BLaER1 treated with 17β-estradiol and CSF1 and Interleukin-3, amounts not matched to agents 10 nM and 100 nM (cell line): ENCODE measurements around the gene BEAN1.
A peak's percentile ranks its signal among the peaks of the same experiment; 100 is the strongest.

Source experiments
- H3K27ac ChIP-seq, 11 experiments: shearing (Covaris generic); formaldehyde crosslinking; 2 replicates each; pipeline ENCODE4 v1.8.1; 2022
- H3K27me3 ChIP-seq, 11 experiments: shearing (Covaris generic); formaldehyde crosslinking; 2 replicates each; pipeline ENCODE4 v1.8.1; 2022
- H3K36me3 ChIP-seq, 11 experiments: shearing (Covaris generic); formaldehyde crosslinking; 2 replicates each; pipeline ENCODE4 v1.8.1; 2022
- H3K4me1 ChIP-seq, 10 experiments: shearing (Covaris generic); formaldehyde crosslinking; 2 replicates each; pipeline ENCODE4 v1.8.1; 2022
- H3K4me2 ChIP-seq, 11 experiments: shearing (Covaris generic); formaldehyde crosslinking; 2 replicates each; pipeline ENCODE4 v1.8.1; 2022
- H3K4me3 ChIP-seq, 10 experiments: shearing (Covaris generic); formaldehyde crosslinking; 2 replicates each; pipeline ENCODE4 v1.8.1; 2022
- H3K9ac ChIP-seq, 11 experiments: shearing (Covaris generic); formaldehyde crosslinking; 2 replicates each; pipeline ENCODE4 v1.8.1; 2022
- H3K9me3 ChIP-seq, 11 experiments: shearing (Covaris generic); formaldehyde crosslinking; replicated peaks in 1 of 11; 2 replicates each; pipeline ENCODE4 v1.8.1; 2022
- H4K20me1 ChIP-seq, 11 experiments: shearing (Covaris generic); formaldehyde crosslinking; 2 replicates each; pipeline ENCODE4 v1.8.1; 2022
- Cebpa-rat ChIP-seq, 11 experiments: shearing (Covaris generic); IDR thresholded peaks; 2 replicates each; pipeline ENCODE4 v1.8.1; 2022

BEAN1 gene

DNA sequence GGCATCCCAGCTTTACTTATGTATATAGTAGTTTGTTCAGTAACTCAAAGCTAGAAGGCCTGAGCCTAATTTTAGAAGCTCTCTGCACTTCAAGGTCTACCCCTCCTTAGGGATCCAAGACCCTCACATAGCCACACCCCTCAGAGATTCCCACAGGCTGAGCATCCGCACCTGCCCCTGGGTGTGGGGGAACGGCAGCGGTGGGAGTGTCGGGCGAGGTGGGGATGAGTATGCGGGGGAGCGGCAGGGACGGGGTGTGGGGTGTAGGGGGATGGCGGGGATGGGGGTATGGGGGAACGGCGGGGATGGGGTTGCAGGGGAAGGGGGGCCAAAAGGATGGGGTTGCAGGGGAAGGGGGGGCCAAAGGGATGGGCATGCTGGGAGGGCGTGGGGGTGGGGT lies 24.9 kb upstream of the BEAN1 start:
- H3K36me3 ChIP-seq = no peaks in the 10 kb centered on the region
- peaks cover 0 to 4% (median 0%) of the 10 kb centered on the region in 11 experiments; a peak in 1 of 22 replicates for H3K27me3 ChIP-seq
- H3K9ac ChIP-seq = no peak overlapping the region
- H3K4me1 ChIP-seq = peaks cover 2 to 51% (median 46%) of the 10 kb centered on the region in 10 experiments
- H3K4me2 ChIP-seq = peak overlapping the region in 3 of 11 experiments; percentile 70 to 72 (median 71); a peak in 3 of 22 replicates
- H3K4me3 ChIP-seq = no peak overlapping the region
- TF ChIP-seq Cebpa-rat (IDR thresholded peaks at IDR 0.05) = no peak
- no peaks in the 10 kb centered on the region for H4K20me1 ChIP-seq
- no peak overlapping the region for H3K27ac ChIP-seq
- peaks cover 0 to 13% (median 7%) of the 10 kb centered on the region in 11 experiments; a peak in 10 of 22 replicates for H3K9me3 ChIP-seq

DNA sequence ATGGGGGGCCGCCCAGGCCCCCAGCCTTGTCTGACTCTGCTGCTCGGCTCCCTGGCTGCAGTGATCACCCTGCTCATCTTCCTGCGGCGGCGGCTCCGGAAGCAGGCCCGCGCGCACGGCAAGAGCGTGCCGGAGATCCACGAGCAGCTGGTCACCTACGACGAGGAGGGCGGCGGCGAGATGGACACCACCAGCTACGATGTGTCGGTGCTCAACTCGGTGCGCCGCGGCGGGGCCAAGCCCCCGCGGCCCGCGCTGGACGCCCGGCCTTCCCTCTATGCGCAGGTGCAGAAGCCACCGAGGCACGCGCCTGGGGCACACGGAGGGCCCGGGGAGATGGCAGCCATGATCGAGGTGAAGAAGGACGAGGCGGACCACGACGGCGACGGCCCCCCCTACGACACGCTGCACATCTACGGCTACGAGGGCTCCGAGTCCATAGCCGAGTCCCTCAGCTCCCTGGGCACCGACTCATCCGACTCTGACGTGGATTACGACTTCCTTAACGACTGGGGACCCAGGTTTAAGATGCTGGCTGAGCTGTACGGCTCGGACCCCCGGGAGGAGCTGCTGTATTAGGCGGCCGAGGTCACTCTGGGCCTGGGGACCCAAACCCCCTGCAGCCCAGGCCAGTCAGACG lies 24.4 kb upstream of the BEAN1 start:
- no peak for TF ChIP-seq Cebpa-rat (IDR thresholded peaks at IDR 0.05)
- Histone ChIP-seq H3K4me1 (peaks cover 8 to 54% (median 50%) of the 10 kb centered on the region in 10 experiments), H3K36me3 (no peaks in the 10 kb centered on the region), H3K4me2 (no peak overlapping the region), H4K20me1 (no peaks in the 10 kb centered on the region), H3K4me3 (no peak overlapping the region), H3K27me3 (peaks cover 0 to 4% (median 0%) of the 10 kb centered on the region in 11 experiments; a peak in 1 of 22 replicates), H3K9ac (no peak overlapping the region), H3K27ac (no peak overlapping the region), H3K9me3 (peaks cover 0 to 13% (median 7%) of the 10 kb centered on the region in 11 experiments; a peak in 10 of 22 replicates)

DNA sequence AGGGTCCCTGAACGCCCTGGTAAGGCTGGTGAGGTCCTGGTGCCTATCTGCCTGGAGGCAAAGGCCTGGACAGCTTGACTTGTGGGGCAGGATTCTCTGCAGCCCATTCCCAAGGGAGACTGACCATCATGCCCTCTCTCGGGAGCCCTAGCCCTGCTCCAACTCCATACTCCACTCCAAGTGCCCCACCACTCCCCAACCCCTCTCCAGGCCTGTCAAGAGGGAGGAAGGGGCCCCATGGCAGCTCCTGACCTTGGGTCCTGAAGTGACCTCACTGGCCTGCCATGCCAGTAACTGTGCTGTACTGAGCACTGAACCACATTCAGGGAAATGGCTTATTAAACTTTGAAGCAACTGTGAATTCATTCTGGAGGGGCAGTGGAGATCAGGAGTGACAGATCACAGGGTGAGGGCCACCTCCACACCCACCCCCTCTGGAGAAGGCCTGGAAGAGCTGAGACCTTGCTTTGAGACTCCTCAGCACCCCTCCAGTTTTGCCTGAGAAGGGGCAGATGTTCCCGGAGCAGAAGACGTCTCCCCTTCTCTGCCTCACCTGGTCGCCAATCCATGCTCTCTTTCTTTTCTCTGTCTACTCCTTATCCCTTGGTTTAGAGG lies 23.5 kb upstream of the BEAN1 start:
- Histone ChIP-seq H3K27ac (no peak overlapping the region), H3K27me3 (peaks cover 0 to 4% (median 0%) of the 10 kb centered on the region in 11 experiments; a peak in 1 of 22 replicates), H4K20me1 (no peaks in the 10 kb centered on the region), H3K4me2 (no peak overlapping the region), H3K36me3 (no peaks in the 10 kb centered on the region), H3K4me1 (peaks cover 17 to 54% (median 50%) of the 10 kb centered on the region in 10 experiments), H3K4me3 (no peak overlapping the region), H3K9me3 (peaks cover 0 to 10% (median 7%) of the 10 kb centered on the region in 11 experiments; a peak in 10 of 22 replicates), H3K9ac (no peak overlapping the region)
- no peak for TF ChIP-seq Cebpa-rat (IDR thresholded peaks at IDR 0.05)

DNA sequence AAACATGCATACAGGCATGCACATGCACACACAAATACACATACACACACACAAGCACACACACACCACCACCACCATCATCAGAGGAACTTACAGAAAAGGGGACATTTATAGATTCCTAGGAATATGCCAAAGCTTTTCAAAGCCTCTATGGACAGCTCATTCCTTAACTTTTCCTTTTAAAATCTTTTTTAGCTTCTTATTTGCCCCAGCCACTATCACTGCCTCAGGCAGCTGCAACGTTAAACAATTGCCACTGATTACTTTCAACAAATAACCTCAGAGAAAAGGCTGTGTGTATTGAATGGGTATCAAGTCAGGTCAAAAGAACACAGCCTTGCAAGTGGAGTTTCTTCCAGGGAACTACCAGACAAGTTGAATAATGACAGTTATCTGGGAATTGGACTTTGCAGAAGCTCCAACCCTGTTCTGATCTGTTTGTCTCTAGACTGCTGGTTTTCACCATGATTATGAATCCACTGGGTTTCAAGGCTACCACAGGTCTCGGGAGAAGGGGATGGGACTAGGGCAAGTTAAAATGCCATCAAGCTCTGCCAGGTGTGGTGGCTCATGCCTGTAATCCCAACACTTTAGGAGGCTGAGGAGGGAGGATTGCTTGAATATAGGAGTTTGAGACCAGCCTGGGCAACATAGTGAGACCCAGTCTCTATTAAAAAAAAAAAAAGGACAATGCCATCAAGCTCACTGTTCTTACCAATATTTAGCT lies 21.9 kb upstream of the BEAN1 start:
- TF ChIP-seq Cebpa-rat (IDR thresholded peaks at IDR 0.05) = no peak
- Histone ChIP-seq H3K9me3 (peaks cover 0 to 8% (median 7%) of the 10 kb centered on the region in 11 experiments; a peak in 10 of 22 replicates), H4K20me1 (no peaks in the 10 kb centered on the region), H3K9ac (no peak overlapping the region), H3K4me3 (no peak overlapping the region), H3K36me3 (no peaks in the 10 kb centered on the region), H3K4me1 (peaks cover 25 to 41% (median 39%) of the 10 kb centered on the region in 10 experiments), H3K4me2 (no peak overlapping the region), H3K27ac (no peak overlapping the region), H3K27me3 (peaks cover 0 to 4% (median 0%) of the 10 kb centered on the region in 11 experiments; a peak in 1 of 22 replicates)

DNA sequence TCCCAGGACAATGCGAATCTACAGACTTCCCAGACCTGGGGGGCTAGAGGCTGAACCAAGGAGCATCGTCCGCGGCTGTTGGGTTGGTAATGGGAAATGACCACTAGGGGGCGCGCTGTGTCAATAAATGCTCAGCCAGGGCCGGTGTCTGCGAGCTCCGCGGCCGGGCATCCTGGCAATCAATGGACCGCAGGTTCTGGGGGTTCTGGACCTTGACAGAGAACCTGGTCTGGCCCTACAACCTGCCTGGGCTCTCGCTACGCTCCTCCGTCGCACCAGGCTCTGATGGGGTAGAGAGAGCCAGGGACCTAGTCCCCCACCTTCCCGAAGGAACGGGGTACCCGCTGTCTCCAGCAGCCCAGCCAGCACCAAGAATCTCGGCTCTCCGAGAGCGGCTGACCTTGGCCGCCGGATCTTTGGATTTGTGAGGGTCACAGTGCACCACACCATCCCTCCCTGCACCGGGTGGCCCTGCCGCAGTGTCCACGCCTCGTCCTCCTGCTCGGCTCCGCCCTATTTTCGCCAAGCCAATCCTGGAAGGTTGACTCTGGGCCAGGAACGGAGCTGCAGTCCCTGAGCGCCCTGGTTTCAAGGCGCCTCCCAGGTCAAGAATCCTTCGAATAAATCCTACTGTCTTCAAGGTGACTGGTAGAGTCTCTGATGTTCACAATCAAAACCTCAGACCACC lies 20.4 kb upstream of the BEAN1 start:
- H4K20me1 ChIP-seq = no peaks in the 10 kb centered on the region
- peaks cover 3 to 14% (median 10%) of the 10 kb centered on the region in 11 experiments; a peak in 15 of 22 replicates for H3K9me3 ChIP-seq
- H3K4me1 ChIP-seq = peaks cover 24 to 31% (median 25%) of the 10 kb centered on the region in 10 experiments
- peak overlapping the region; percentile 27 to 76 (median 67); a peak in 21 of 22 replicates for H3K9ac ChIP-seq
- no peaks in the 10 kb centered on the region for H3K36me3 ChIP-seq
- H3K27me3 ChIP-seq = peaks cover 0 to 4% (median 0%) of the 10 kb centered on the region in 11 experiments; a peak in 1 of 22 replicates
- H3K4me2 ChIP-seq = peak overlapping the region; percentile 82 to 100 (median 96)
- peak overlapping the region; percentile 54 to 77 (median 63) for H3K4me3 ChIP-seq
- TF ChIP-seq Cebpa-rat (IDR thresholded peaks at IDR 0.05) = no peak
- H3K27ac ChIP-seq = peak overlapping the region in 5 of 11 experiments; percentile 1 to 44 (median 14); a peak in 5 of 22 replicates

DNA sequence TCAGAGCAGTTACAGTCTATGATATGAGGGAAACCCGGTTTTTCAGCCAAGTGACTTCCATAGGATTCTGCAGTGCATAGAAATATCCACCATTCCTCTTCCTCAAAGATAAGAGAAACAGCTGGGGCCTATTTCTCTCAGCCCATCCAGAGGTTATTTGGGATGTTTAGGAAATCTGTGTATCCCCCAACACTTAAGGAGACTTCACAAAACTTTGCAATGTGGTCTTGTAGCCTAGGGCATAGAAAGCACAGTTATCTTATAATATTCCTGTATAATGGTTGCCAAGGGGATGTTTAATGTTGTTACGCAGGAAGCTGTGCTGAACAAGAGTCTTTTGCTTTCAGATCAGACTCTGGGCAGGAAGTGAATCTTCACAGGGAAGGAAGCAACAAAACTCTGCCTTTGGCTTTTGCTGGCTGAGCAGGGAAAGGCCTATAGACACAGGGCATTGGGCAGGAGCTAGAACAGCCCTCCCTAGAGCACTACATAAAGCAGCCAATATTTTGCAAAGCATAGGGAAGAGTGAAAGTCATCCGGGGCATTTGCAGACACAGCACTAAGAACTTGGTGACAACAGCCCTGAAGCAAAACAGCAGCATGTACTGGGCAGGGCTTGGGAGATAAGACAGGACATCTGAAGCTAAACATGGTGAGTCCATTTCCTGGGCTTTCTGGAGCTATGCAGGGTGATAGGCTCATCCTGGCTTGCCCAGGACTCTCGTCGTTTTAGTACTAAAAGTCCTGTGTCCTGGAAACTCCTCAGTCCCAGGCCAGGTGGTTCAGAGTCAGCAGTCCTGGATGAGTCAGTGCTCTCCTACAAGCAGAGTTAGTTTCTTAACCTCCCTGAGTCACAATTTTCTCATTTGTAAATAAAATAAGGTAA lies 18.7 kb upstream of the BEAN1 start:
- peaks cover 0 to 4% (median 0%) of the 10 kb centered on the region in 11 experiments; a peak in 1 of 22 replicates for H3K27me3 ChIP-seq
- H3K4me2 ChIP-seq = peak overlapping the region; percentile 52 to 99 (median 73)
- H3K4me3 ChIP-seq = peak overlapping the region in 2 of 10 experiments; percentile 16 to 28; a peak in 1 of 20 replicates
- H4K20me1 ChIP-seq = no peaks in the 10 kb centered on the region
- no peak for TF ChIP-seq Cebpa-rat (IDR thresholded peaks at IDR 0.05)
- H3K9me3 ChIP-seq = peaks cover 16 to 28% (median 22%) of the 10 kb centered on the region in 11 experiments; a peak in 20 of 22 replicates
- peaks cover 20 to 31% (median 23%) of the 10 kb centered on the region in 10 experiments for H3K4me1 ChIP-seq
- H3K9ac ChIP-seq = peak overlapping the region in 5 of 11 experiments; percentile 20 to 62 (median 44); a peak in 7 of 22 replicates
- H3K27ac ChIP-seq = peak overlapping the region in 10 of 11 experiments; percentile 13 to 75 (median 54); a peak in 18 of 22 replicates
- H3K36me3 ChIP-seq = no peaks in the 10 kb centered on the region

DNA sequence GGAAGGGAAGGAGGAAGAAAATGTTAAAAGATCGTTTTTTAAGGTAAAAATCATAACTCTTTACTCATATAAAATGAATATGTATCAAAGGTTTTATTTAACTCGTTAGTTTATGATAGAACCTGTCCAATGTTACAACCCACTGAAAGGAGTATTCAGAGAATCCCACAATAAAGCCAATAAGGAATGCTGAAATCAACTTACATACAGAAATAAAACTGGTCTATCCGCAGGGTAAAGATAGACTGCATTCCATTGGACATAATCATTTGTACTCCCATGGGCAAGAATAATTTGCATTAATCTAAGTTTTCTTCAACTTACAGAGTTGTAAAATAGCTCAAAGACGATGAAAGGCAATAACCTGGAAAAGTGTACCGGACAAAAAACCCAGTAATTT lies 17.9 kb upstream of the BEAN1 start:
- Histone ChIP-seq H3K9ac (no peak overlapping the region), H3K27ac (peak overlapping the region in 3 of 11 experiments; percentile 60 to 75 (median 64); a peak in 3 of 22 replicates), H3K36me3 (no peaks in the 10 kb centered on the region), H3K27me3 (peaks cover 0 to 4% (median 0%) of the 10 kb centered on the region in 11 experiments; a peak in 1 of 22 replicates), H4K20me1 (no peaks in the 10 kb centered on the region), H3K4me1 (peaks cover 20 to 31% (median 23%) of the 10 kb centered on the region in 10 experiments), H3K4me2 (peak overlapping the region in 5 of 11 experiments; percentile 56 to 99 (median 74); a peak in 8 of 22 replicates), H3K9me3 (peaks cover 16 to 30% (median 22%) of the 10 kb centered on the region in 11 experiments; a peak in 20 of 22 replicates), H3K4me3 (no peak overlapping the region; a peak in 1 of 20 replicates)
- no peak for TF ChIP-seq Cebpa-rat (IDR thresholded peaks at IDR 0.05)
